ENCODE measurements around the gene TAF4B. TPM values are rescaled to one million over a fixed set of nuclear protein-coding genes. Genes with fewer than 3 reads are reported as not detected.
"Not testable (repeated sequence)": the region's sequence is repeated elsewhere in the genome, so short reads cannot be mapped to it uniquely, and the experiment has no call there.

Gene TAF4B
- total RNA-seq, 1 donor from 2014 or later = 2.8 TPM

DNA sequence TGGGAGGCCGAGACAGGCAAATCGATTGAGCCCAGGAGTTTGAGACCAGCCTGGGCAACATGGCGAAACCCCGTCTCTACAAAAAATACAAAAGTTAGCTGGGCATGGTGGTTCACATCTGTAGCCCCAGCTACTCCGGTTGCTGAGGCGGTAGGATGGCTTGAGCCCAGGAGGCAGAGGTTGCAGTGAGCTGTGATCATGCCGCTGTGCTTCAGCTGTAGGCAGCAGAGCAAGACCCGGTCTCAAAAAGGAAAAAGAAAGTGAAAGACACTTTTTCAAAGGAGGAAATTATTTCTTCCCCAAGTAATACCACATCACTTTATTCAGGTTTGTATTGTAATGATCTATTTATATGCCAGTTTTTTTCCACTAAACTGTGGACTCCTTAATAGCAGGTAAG, 35.7 kb upstream of the TAF4B start:
- no peak for DNase-seq
- peak overlapping the region; percentile 15 for H3K4me3 ChIP-seq
- no peak for ATAC-seq
- H3K27ac ChIP-seq = no peak overlapping the region
- intact Hi-C loops (cut with DNase I) = no loop called here
- H3K9me3 ChIP-seq = no peaks in the 10 kb centered on the region
- TF ChIP-seq, protein P1, sequence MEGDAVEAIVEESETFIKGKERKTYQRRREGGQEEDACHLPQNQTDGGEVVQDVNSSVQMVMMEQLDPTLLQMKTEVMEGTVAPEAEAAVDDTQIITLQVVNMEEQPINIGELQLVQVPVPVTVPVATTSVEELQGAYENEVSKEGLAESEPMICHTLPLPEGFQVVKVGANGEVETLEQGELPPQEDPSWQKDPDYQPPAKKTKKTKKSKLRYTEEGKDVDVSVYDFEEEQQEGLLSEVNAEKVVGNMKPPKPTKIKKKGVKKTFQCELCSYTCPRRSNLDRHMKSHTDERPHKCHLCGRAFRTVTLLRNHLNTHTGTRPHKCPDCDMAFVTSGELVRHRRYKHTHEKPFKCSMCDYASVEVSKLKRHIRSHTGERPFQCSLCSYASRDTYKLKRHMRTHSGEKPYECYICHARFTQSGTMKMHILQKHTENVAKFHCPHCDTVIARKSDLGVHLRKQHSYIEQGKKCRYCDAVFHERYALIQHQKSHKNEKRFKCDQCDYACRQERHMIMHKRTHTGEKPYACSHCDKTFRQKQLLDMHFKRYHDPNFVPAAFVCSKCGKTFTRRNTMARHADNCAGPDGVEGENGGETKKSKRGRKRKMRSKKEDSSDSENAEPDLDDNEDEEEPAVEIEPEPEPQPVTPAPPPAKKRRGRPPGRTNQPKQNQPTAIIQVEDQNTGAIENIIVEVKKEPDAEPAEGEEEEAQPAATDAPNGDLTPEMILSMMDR (IDR thresholded peaks at IDR 0.05) = no peak
- H3K4me1 ChIP-seq = no peaks in the 10 kb centered on the region
- no peaks in the 10 kb centered on the region for H3K36me3 ChIP-seq
- no peaks in the 10 kb centered on the region for H3K27me3 ChIP-seq (ENCODE audit: low read depth)

DNA sequence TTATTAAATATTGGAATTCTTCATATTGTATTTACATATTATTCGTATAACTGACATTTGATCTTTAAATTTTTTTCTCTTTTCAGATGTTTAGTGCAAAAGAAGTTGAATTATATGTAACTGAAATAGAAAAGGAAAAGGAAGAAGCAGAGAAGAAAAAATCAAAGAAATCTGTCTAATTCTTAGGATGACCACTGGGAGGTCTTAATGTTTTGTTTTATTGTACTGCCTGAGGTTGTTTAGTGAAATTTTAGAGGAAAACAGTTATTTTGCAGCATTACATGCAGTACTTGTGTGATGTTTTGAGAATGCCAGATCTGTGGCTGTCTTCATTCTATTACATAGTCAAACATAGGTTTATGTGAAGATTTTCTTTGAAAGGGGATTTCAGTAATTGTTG, 34.0 kb upstream of the TAF4B start:
- DNase-seq = no peak
- Histone ChIP-seq H3K4me1 (no peaks in the 10 kb centered on the region), H3K9me3 (no peaks in the 10 kb centered on the region), H3K36me3 (no peaks in the 10 kb centered on the region), H3K4me3 (no peak overlapping the region), H3K27ac (no peak overlapping the region), H3K27me3 (ENCODE audit: low read depth) (no peaks in the 10 kb centered on the region)
- intact Hi-C loops (cut with DNase I) = no loop called here
- TF ChIP-seq, protein P1 (IDR thresholded peaks at IDR 0.05) = no peak
- no peak for ATAC-seq

DNA sequence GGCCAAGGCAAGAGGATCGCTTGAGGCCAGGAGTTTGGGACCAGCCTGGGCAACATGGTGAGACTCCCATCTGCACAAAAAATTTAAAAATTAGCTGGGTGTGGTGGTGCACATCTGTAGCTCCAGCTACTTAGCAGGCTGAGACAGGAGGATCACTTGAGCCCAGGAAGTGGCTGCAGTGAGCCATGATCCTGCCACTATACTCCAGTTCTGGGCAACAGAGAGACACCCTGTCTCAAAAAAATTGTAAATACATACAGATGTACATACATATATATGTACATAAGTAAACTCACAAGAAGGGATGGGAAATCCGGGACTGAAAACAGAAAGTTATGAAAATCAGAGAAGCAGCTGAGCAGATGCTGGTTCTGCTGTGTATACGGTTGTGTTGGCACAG, 29.6 kb upstream of the TAF4B start:
- intact Hi-C loops (cut with DNase I) = no loop called here
- Histone ChIP-seq H3K27ac (no peak overlapping the region), H3K4me1 (no peaks in the 10 kb centered on the region), H3K36me3 (no peaks in the 10 kb centered on the region), H3K27me3 (ENCODE audit: low read depth) (no peaks in the 10 kb centered on the region), H3K4me3 (no peak overlapping the region), H3K9me3 (peaks cover 4% of the 10 kb centered on the region)
- TF ChIP-seq, protein P1 (IDR thresholded peaks at IDR 0.05) = no peak
- ATAC-seq = no peak
- no peak for DNase-seq

DNA sequence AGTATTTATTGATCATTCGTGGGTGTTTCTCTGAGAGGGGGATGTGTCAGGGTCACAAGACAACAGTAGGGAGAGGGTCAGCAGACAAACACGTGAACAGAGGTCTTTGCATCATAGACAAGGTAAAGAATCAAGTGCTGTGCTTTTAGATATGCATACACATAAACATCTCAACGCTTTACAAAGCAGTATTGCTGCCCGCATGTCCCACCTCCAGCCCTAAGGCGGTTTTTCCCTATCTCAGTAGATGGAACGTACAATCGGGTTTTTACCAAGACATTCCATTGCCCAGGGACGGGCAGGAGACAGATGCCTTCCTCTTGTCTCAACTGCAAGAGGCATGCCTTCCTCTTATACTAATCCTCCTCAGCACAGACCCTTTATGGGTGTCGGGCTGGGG, 24.2 kb upstream of the TAF4B start:
- H3K4me1 ChIP-seq; ATAC-seq; H3K27ac ChIP-seq; H3K4me3 ChIP-seq; intact Hi-C loops (cut with DNase I); H3K27me3 ChIP-seq (ENCODE audit: low read depth); DNase-seq; H3K36me3 ChIP-seq; H3K9me3 ChIP-seq: not testable (repeated sequence)

DNA sequence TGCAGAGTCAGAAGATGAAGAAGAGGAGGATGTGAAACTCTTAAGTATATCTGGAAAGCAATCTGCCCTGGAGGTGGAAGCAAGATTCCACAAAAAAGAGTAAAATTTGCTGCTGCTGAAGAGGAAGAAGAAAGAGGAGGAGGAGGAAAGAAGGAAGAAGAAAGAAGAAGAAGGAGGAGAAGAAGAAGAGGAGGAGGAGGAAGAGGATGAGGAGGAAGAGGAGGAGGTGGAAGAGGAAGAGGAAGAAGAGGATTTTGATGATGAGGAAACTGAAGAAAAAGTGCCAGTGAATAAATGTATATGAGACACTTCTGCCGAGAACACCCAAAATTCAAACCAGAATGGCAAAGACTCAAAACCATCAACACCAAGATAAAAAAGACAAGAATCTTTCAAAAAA, 20.9 kb upstream of the TAF4B start:
- Histone ChIP-seq H3K4me3 (no peak overlapping the region), H3K9me3 (peaks cover 4% of the 10 kb centered on the region), H3K36me3 (no peaks in the 10 kb centered on the region), H3K4me1 (no peaks in the 10 kb centered on the region), H3K27me3 (ENCODE audit: low read depth) (no peaks in the 10 kb centered on the region), H3K27ac (no peak overlapping the region)
- DNase-seq (no peak), ATAC-seq (no peak)
- intact Hi-C loops (cut with DNase I) = no loop called here
- TF ChIP-seq, protein P1 (IDR thresholded peaks at IDR 0.05) = no peak

DNA sequence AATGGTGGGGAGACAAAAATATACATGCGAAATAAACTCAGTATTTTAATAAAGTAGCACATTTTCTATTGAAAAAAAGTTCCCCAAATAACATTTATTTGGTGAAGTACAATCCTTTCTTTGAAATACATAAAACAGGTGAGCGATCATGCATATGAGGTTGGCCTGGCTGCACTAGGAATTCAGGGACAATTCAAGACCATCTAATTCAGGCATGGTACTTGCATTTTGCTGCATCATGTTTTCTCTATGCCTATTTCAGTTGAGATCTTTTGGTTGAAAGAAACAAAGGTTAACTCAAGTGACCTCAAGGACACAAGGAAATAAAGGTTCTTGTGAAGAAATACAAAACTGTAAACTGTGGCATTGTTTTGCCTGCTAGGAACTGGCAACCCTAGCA, 19.8 kb upstream of the TAF4B start:
- H3K36me3 ChIP-seq = no peaks in the 10 kb centered on the region
- ATAC-seq (no peak), DNase-seq (no peak)
- no peaks in the 10 kb centered on the region for H3K27me3 ChIP-seq (ENCODE audit: low read depth)
- H3K4me1 ChIP-seq = no peaks in the 10 kb centered on the region
- intact Hi-C loops (cut with DNase I) = no loop called here
- H3K27ac ChIP-seq = no peak overlapping the region
- H3K9me3 ChIP-seq = no peaks in the 10 kb centered on the region
- TF ChIP-seq, protein P1 (IDR thresholded peaks at IDR 0.05) = no peak
- H3K4me3 ChIP-seq = no peak overlapping the region

Measured in lower lobe of right lung (tissue), 2 donors.